ENCODE measurements around the gene SPTAN1. TPM values are rescaled to one million over a fixed set of nuclear protein-coding genes. Genes with fewer than 3 reads are reported as not detected.

Gene SPTAN1
- total and polyA plus RNA-seq, 2 donors (not counting 3 experiments of a cell fraction or from before 2014, with no cell fraction given) = 408 to 502 TPM

- FAIRE-seq = no peak
- dilution Hi-C loops (cut with MboI; ENCODE audit: extremely low pct_ligation_motif_present, low sequenced_read_pairs) = no loop called here
Measured at GRCh38 chr9:128629852-128630545, 77.6 kb downstream of the SPTAN1 start.

More at GRCh38 chr9:128629852-128630545, 77.6 kb downstream of the SPTAN1 start:
- peaks cover 40 to 85% of the 10 kb centered on the region in 2 experiments for H3K36me3 ChIP-seq (ENCODE audit: control insufficient read depth in 2 of 2, extremely low read depth in 1 of 2, insufficient read depth in 2 of 2, low read length in 2 of 2)
- no peaks in the 10 kb centered on the region for H3K9me1 ChIP-seq (replicated peaks; ENCODE audit: control insufficient read depth, extremely low read depth, insufficient read depth, low read length)
- H3K79me2 ChIP-seq (ENCODE audit: control insufficient read depth, insufficient read depth, low read length) = no peaks in the 10 kb centered on the region
- H3K9me3 ChIP-seq (replicated peaks; ENCODE audit: control insufficient read depth, insufficient read depth, low read length) = no peaks in the 10 kb centered on the region
- no peak overlapping the region for H3K4me2 ChIP-seq (ENCODE audit: insufficient read depth, low read length)
- peaks cover 2% of the 10 kb centered on the region for H3K4me1 ChIP-seq (ENCODE audit: control insufficient read depth, extremely low read depth, insufficient read depth, low read length)
- H2AFZ ChIP-seq (ENCODE audit: low read depth, low read length) = no peak overlapping the region
- no TSS peak for BruUV-seq (replicated peaks)
- intact Hi-C loops (cut with micrococcal nuclease) = no loop called here
- H4K20me1 ChIP-seq (replicated peaks; ENCODE audit: control insufficient read depth, extremely low read depth, insufficient read depth, low read length) = no peaks in the 10 kb centered on the region
- no peaks in the 10 kb centered on the region for H3K27me3 ChIP-seq (ENCODE audit: control insufficient read depth in 2 of 2, insufficient read depth in 2 of 2, low read length in 2 of 2)
- no peak overlapping the region for H3K4me3 ChIP-seq (replicated peaks in 1 of 3; ENCODE audit: insufficient read depth in 1 of 3, low read depth in 1 of 3, low read length in 3 of 3)
- no peak overlapping the region for H3K27ac ChIP-seq (ENCODE audit: insufficient read depth, low read depth, low read length)
- ChIA-PET POLR2A (no interaction called here), CTCF (no interaction called here)
- H3K9ac ChIP-seq (replicated peaks; ENCODE audit: extremely low read depth, insufficient read depth, low read length) = no peak overlapping the region
- DNase-seq (ENCODE audit: low read depth, low spot score) = no peak
- TF ChIP-seq POLR2A (IDR thresholded peaks at IDR 0.05; ENCODE audit: low read depth, low read length) = no peak
- TF ChIP-seq POLR2AphosphoS5 (IDR thresholded peaks at IDR 0.05; ENCODE audit: insufficient read depth, low read depth, low read length) = no peak
- TF ChIP-seq EZH2 (IDR thresholded peaks at IDR 0.05; ENCODE audit: borderline replicate concordance, low read depth, low read length, severe bottlenecking) = no peak
- TF ChIP-seq MAX (IDR thresholded peaks at IDR 0.05; ENCODE audit: insufficient read depth, insufficient read length) = no peak
- no peak for TF ChIP-seq FOS (IDR thresholded peaks at IDR 0.05; ENCODE audit: borderline replicate concordance, insufficient read depth, low read length)
- no peak for TF ChIP-seq JUN (IDR thresholded peaks at IDR 0.05; ENCODE audit: borderline replicate concordance, insufficient read depth, insufficient read length, low read depth)
- TF ChIP-seq MYC (IDR thresholded peaks at IDR 0.05; ENCODE audit: low read depth, low read length) = no peak
- no peak for TF ChIP-seq GATA2 (IDR thresholded peaks at IDR 0.05; ENCODE audit: insufficient read depth, insufficient read length, low read depth, low read length)
- no peak for TF ChIP-seq CTCF (IDR thresholded peaks at IDR 0.05; ENCODE audit: extremely low read depth in 1 of 2, insufficient read depth in 1 of 2, low read depth in 1 of 2, low read length in 2 of 2)

All from endothelial cell of umbilical vein (primary cell).